Measurements from ENCODE around the gene TRIM28. TPM values are rescaled to one million over a fixed set of nuclear protein-coding genes. Genes with fewer than 3 reads are reported as not detected.

TRIM28 gene
- total RNA-seq, 2 experiments from 2014 or later, result 488 to 571 TPM

DNA sequence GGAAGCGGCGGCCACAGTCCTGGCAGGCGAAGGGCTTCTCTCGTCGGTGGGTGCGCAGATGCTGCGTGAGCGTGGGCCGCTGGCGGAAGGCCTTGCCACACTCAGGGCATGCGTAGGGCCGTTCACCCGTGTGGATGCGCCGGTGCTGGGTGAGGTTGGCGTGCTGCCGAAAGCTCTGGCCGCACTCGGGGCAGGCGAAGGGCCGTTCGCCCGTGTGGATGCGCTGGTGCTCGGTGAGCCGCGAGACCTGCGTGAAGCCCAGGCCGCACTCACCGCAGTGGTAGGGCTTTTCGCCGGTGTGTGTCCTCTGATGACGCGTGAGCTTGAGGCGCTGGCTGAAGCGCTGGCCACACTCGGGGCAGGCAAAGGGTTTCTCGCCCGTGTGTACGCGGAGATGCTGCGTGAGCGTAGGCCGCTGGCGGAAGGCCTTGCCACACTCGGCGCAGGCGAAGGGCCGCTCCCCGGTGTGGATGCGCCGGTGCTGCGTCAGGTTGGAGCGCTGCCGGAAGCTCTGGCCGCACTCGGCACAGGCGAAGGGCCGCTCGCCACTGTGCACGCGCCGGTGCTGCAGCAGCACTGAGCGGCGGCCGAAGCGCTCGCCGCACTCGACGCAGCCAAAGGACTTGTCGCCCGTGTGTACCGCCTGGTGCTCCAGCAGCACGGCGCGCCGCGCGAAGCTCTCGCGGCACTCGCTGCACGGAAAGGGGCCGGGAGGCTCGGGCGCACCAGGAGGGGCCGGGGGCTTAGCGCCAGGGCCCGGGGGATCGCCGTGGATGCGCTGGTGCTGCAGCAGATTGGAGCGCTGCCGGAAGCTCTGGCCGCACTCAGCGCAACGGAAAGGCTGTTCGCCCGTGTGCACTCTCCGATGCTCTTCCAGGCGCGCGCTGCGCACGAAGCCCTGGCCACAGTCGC lies 18.5 kb downstream of the TRIM28 start:
- H3K27me3 Mint-ChIP-seq, result no peaks in the 10 kb centered on the region

GRCh38 chr19:58563034-58563573 lies 19.2 kb downstream of the TRIM28 start:
- Mint-ChIP-seq H3K27me3 (no peaks in the 10 kb centered on the region), H3K4me1 (peaks cover 55% of the 10 kb centered on the region), H3K36me3 (peaks cover 2% of the 10 kb centered on the region), H3K9me3 (ENCODE audit: low read depth) (no peaks in the 10 kb centered on the region), H3K4me3 (peak overlapping the region; percentile 82), H3K27ac (peak overlapping the region; percentile 94)
- no peak for ATAC-seq
- CTCF ChIA-PET, result interaction anchor here (0.9 to 8.6 kb wide), 4 partner anchors 9 to 49 kb away, joined by 3 to 49 read pairs (median 6); partner anchors contain the start of gene ZBTB45
- peak; percentile 69 for DNase-seq

More for the DNA sequence above, 18.5 kb downstream of the TRIM28 start:
- CTCF ChIA-PET, result interaction anchor here (0.9 to 8.6 kb wide), 4 partner anchors 9 to 48 kb away, joined by 3 to 49 read pairs (median 6); partner anchors contain the start of gene ZBTB45
- Mint-ChIP-seq H3K4me3 (peak overlapping the region; percentile 82), H3K27ac (peak overlapping the region; percentile 94), H3K9me3 (ENCODE audit: low read depth) (no peaks in the 10 kb centered on the region), H3K4me1 (peaks cover 59% of the 10 kb centered on the region), H3K36me3 (peaks cover 8% of the 10 kb centered on the region)
- peak; percentile 68 for DNase-seq
- peak; percentile 4 for ATAC-seq

DNA sequence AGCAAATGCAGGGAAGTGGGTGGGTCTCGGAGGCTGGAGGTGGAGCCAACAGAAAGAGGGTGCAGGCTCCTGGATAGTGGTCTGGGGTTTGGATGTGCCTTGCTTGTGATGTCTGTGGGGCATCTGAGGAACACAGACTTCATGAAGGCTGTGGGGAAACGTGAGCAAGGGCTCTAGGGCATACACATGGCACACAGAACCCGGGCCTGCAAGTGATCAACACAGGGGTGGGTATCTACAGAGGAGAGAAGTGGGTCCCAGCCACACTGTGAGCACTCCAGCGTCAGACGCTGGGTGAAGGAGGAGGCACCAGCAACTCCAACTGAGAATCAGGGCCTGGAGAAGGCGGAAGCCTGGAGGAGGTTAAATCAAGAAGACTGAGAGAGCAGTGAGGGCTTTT lies 20.0 kb downstream of the TRIM28 start:
- ATAC-seq (no peak), DNase-seq (no peak)
- peak overlapping the region; percentile 82 for H3K4me3 Mint-ChIP-seq
- H3K9me3 Mint-ChIP-seq (ENCODE audit: low read depth), result no peaks in the 10 kb centered on the region
- CTCF ChIA-PET, result interaction anchor here (1.7 to 8.6 kb wide), 2 partner anchors 37 to 44 kb away, joined by 3 to 49 read pairs; partner anchors contain the start of gene ZBTB45
- no peaks in the 10 kb centered on the region for H3K27me3 Mint-ChIP-seq
- H3K27ac Mint-ChIP-seq, result peak overlapping the region; percentile 94
- H3K4me1 Mint-ChIP-seq, result peaks cover 58% of the 10 kb centered on the region
- H3K36me3 Mint-ChIP-seq, result peaks cover 4% of the 10 kb centered on the region

DNA sequence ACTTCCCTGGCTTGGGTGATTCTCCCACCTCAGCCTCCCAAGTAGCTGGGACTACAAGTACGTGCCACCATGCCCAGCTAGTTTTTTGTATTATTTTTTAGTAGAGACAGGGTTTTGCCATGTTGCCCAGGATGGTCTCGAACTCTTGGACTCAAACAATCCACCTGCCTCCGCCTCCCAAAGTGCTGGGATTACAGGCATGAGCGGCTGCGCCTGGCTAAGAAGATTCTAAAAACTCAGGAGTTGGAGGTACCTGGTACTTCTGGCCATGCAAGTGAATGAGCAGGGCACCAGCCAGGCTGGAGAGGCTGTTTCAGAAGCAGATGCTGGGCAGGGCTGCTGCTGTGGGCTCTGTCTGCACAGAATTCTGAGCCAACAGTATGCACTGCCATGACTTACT lies 23.1 kb downstream of the TRIM28 start:
- H3K4me1 Mint-ChIP-seq, result peaks cover 39% of the 10 kb centered on the region
- H3K4me3 Mint-ChIP-seq, result no peak overlapping the region
- H3K9me3 Mint-ChIP-seq (ENCODE audit: low read depth), result no peaks in the 10 kb centered on the region
- no peak for ATAC-seq
- CTCF ChIA-PET, result interaction anchor here (0.9 to 1.7 kb wide), 2 partner anchors 47 to 53 kb away, joined by 3 to 8 read pairs; partner anchors contain the start of gene ZBTB45
- no peaks in the 10 kb centered on the region for H3K27me3 Mint-ChIP-seq
- H3K27ac Mint-ChIP-seq, result no peak overlapping the region
- no peak for DNase-seq
- H3K36me3 Mint-ChIP-seq, result peaks cover 6% of the 10 kb centered on the region

GRCh38 chr19:58568453-58569130 lies 24.7 kb downstream of the TRIM28 start:
- CTCF ChIA-PET, result no interaction called here
- H3K36me3 Mint-ChIP-seq, result peaks cover 8% of the 10 kb centered on the region
- DNase-seq (no peak), ATAC-seq (no peak)
- no peaks in the 10 kb centered on the region for H3K9me3 Mint-ChIP-seq (ENCODE audit: low read depth)
- H3K27ac Mint-ChIP-seq, result no peak overlapping the region
- H3K4me1 Mint-ChIP-seq, result peaks cover 33% of the 10 kb centered on the region
- H3K4me3 Mint-ChIP-seq, result no peak overlapping the region
- no peaks in the 10 kb centered on the region for H3K27me3 Mint-ChIP-seq

GRCh38 chr19:58569191-58569942 lies 25.5 kb downstream of the TRIM28 start:
- Mint-ChIP-seq H3K27ac (no peak overlapping the region), H3K27me3 (no peaks in the 10 kb centered on the region), H3K36me3 (peaks cover 8% of the 10 kb centered on the region), H3K9me3 (ENCODE audit: low read depth) (no peaks in the 10 kb centered on the region), H3K4me1 (peaks cover 32% of the 10 kb centered on the region), H3K4me3 (no peak overlapping the region)
- CTCF ChIA-PET, result no interaction called here
- ATAC-seq (no peak), DNase-seq (no peak)

GRCh38 chr19:58569943-58570670 lies 26.2 kb downstream of the TRIM28 start:
- ATAC-seq, result no peak
- H3K27me3 Mint-ChIP-seq, result no peaks in the 10 kb centered on the region
- peaks cover 32% of the 10 kb centered on the region for H3K4me1 Mint-ChIP-seq
- no peaks in the 10 kb centered on the region for H3K9me3 Mint-ChIP-seq (ENCODE audit: low read depth)
- no peak overlapping the region for H3K4me3 Mint-ChIP-seq
- DNase-seq, result peak; percentile 40
- no peak overlapping the region for H3K27ac Mint-ChIP-seq
- peaks cover 7% of the 10 kb centered on the region for H3K36me3 Mint-ChIP-seq
- CTCF ChIA-PET, result no interaction called here

DNA sequence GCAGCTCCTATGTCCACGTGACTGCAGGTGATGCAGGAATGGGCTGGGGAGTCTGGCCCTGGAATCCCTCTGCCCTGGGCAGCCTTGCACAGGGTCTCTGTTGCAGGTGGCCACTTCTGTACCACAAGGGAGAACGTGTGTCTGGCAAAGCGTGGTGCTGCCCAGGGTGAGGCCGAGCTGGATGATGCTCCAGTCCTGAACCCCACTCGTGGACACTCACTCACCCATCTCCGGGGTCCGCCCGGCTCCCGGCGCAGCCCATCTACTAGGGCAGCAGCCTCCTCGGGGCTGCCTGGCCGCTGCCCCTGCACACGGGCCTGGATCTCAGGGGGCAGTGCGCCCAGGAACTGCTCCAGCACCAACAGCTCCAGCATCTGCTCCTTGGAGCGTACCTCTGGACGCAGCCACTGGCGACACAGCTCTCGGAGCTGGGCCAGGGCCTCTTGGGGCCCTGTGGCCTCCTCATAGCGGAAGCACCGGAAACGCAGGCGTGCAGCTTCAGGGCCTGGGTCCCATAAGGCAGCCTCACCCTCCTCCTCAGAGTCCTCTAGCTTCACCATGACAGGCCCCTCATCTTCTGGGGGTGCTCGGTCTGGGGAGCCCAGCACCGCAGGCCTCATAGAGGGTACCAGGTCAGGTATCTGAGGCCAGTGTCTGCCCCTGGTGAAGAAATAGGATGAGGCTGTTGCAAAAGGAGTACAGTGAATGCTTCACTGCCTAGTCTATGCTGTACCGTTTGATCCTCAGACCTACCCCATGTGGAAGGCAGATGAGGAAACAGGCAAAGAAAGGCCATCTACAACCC lies 27.1 kb downstream of the TRIM28 start:
- ATAC-seq, result no peak
- Mint-ChIP-seq H3K27ac (no peak overlapping the region), H3K9me3 (ENCODE audit: low read depth) (no peaks in the 10 kb centered on the region), H3K4me1 (peaks cover 34% of the 10 kb centered on the region), H3K27me3 (no peaks in the 10 kb centered on the region), H3K4me3 (no peak overlapping the region), H3K36me3 (peaks cover 7% of the 10 kb centered on the region)
- DNase-seq, result peak; percentile 39
- CTCF ChIA-PET, result interaction anchor here (1.0 kb wide), 1 partner anchor 8 kb away, joined by 4 read pairs; no protein-coding TSS in a partner anchor

DNA sequence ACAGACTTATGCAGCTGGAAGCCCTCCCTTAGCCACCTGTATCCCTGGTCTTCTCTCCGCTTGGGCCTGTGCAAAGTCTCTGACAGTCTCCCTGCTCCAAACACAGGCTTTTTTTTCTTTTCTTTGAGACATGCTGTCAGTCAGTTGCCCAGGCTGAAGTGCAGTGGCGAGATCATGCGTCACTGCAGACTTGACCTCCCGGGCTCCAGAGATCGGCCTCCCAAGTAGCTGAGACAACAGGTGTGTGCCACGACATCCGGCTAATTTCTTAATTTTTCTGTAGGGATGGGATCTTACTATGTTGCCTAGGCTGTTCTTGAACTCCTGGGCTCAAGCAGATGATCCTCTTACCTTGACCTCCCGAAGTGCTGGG lies 27.7 kb downstream of the TRIM28 start:
- peaks cover 35% of the 10 kb centered on the region for H3K4me1 Mint-ChIP-seq
- no peaks in the 10 kb centered on the region for H3K27me3 Mint-ChIP-seq
- peak overlapping the region; percentile 87 for H3K4me3 Mint-ChIP-seq
- H3K27ac Mint-ChIP-seq, result peak overlapping the region; percentile 98
- peaks cover 7% of the 10 kb centered on the region for H3K36me3 Mint-ChIP-seq
- peak; percentile 34 for DNase-seq
- CTCF ChIA-PET, result interaction anchor here (1.0 to 1.7 kb wide), 2 partner anchors 9 to 52 kb away, joined by 4 to 7 read pairs; partner anchors contain the start of gene ZBTB45
- no peak for ATAC-seq
- H3K9me3 Mint-ChIP-seq (ENCODE audit: low read depth), result no peaks in the 10 kb centered on the region

- ATAC-seq, result no peak
- no peaks in the 10 kb centered on the region for H3K27me3 Mint-ChIP-seq
- H3K9me3 Mint-ChIP-seq (ENCODE audit: low read depth), result no peaks in the 10 kb centered on the region
- DNase-seq, result no peak
- CTCF ChIA-PET, result interaction anchor here (1.0 to 1.7 kb wide), 4 partner anchors 9 to 58 kb away, joined by 4 to 7 read pairs (median 6); partner anchors contain the start of gene ZBTB45
- peaks cover 35% of the 10 kb centered on the region for H3K4me1 Mint-ChIP-seq
- H3K27ac Mint-ChIP-seq, result peak overlapping the region; percentile 98
- H3K36me3 Mint-ChIP-seq, result peaks cover 7% of the 10 kb centered on the region
- peak overlapping the region; percentile 87 for H3K4me3 Mint-ChIP-seq
These were observed 28.4 kb downstream of the TRIM28 start for GRCh38 chr19:58572026-58572817.

All from activated CD8-positive, alpha-beta memory T cell treated with anti-CD3 and anti-CD28 coated beads, Interleukin-2, amount 10 ng/mL, durations not matched to agents 7 days and 5 days (primary cell).